IPS DF 4.7 (cell line): ENCODE results near the gene UBE2D4.
"Not testable (repeated sequence)": the region's sequence is repeated elsewhere in the genome, so short reads cannot be mapped to it uniquely, and the experiment has no call there.

Source experiments
- DNase-seq: peaks from one replicate; pipeline ENCODE4 v3.0.0-alpha.2; 2013; ENCODE audit warnings: low spot score; ENCODE audit errors: extremely low read depth

Gene UBE2D4

DNA sequence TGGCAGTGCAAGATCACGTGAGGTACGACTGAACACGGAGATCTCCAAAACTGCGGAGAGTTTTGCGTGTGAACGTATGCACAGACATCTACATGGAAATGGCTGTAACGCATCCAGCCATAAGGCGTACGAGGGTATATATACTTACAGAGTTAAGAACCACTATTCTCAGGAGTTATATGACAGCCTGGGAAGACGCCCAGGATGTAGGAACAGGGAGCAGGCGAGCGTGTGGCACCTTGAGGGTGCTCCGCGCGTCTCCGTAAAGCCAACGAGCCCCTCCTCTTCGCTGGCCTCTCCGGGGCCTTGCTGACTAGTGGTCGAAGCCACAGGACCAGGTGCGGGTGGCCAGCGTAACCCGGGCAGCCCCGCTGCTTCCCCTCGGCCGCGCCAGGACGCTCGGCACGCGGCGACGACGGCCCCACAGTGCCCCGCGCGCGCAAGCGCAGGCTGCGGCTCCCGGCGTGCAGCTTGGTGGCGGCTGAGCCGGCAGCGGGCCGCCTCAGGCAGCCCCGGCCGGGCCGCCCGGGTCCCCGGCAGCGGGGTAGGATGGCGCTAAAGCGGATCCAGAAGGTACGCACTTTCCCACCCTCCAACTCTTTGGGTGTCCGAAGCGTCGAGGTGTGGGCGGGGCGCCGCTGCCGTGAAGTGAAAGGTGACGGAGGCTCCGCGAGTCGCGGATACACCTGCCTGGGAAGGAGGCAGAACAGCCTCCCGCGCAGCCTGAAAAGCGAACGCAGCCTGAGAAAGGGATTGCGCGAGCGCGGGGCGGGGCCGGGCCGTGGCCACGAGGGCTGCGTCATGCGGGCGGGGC is at the start of gene UBE2D4:
Gene UBE2D4 (plus strand): TSS at position 453 of the 814 bp plus-strand sequence. CDS start 97 bp downstream, at position 550.
- DNase-seq: no peak

- no peak for DNase-seq
These were observed 49.1 kb upstream of the UBE2D4 start for GRCh38 chr7:43876976-43877745.

DNA sequence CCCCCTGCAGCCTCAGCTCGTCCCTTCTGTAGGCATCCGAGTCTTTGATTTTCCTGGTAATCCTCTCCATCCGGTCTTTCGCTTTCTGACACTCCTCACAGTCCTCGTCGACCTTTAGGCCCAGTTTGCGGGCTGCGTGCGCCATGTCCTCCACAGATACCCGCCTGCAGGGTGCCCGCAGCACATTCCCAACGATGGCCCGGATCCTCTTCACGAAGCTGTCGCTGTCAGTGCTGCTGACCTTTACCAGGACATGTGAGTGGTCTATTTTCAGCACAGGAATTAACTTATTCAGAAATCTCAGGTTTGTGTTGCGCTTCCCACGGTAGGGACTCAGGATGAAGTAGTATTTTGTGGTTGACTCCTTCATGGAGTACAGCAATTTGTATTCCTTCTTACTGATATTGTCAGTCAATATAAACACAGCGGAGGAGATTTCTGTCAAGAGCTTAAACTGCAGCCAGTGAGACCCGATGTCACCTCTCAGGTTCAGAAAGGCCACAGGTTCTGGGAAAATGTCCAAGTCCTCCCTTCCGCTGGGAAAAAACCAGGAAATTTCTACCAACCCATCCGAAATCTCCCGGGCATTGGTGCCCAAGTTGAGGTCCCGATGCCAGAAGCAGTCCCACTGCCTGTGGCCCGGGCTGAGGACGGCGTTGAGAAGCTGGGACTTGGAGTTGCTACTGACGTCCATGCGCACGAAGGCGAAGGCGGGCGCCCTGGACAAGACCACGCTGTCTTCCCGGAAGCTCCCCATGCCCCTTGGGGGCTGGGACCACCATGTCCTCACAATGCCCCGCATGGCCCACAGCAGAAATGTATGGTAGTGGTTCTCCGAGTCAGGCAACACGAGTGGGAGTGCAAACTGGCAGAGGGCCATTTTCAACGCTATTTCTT is 48.0 kb upstream of the UBE2D4 start:
- DNase-seq: no peak

DNA sequence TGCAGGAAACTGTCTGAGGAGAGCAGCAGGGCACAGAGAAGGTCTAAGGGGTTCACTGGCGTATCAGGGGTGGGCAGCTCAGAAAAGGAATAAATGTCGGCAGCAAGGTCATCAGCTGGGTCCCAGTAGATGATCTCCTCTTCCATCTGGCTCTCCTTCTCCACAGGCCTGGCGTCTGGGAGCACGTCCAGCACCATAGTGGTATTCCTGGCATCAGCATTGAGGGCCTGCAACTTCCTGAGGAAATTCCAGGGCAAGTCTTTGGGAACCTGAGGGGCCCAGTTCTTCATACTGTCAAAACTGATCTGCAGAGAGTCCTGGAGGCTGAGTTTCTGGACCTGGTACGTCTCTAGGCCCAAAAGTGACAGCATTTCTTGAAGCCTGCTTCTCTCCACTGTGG is 47.4 kb upstream of the UBE2D4 start:
- DNase-seq: no peak

DNA sequence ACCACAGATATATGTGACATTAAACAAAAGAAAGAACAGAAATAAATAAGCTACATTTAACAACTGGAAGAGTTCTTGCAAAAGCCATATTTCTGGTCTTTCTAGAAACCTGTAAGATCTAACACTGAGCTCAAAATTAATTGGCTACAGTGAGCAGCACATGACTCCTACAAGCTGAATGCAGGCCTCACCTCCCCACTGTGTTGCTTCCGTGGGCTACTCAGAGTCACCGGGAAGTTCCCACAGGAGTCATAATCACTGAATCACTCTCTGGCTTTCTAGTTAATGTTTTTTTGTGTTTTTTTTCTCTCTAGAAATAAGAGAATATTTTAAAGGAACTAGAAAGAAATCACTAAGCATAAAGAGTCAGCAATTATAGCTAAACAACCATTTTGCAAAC is 46.8 kb upstream of the UBE2D4 start:
- DNase-seq: no peak

GRCh38 chr7:43880596-43880995 is 45.6 kb upstream of the UBE2D4 start:
- no peak for DNase-seq

DNA sequence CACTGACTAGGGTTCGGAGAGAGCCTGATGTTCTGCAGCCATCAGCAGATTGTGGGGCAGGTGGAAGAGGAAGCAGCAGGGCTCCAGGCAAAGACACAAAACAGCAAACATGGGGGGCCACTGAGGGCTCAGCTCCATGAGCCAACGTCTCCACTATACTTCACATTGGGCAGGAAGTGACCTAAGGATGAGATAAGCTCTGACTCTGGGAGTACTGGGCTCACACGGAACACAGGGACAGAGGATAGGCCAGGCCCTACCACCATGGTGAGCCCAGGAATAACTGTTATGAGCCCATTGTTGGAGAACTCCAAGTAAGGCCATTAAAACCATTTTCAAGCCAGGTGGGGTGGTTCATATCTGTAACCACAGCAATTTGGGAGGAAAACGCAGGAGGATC is 42.0 kb upstream of the UBE2D4 start:
- DNase-seq: no peak

DNA sequence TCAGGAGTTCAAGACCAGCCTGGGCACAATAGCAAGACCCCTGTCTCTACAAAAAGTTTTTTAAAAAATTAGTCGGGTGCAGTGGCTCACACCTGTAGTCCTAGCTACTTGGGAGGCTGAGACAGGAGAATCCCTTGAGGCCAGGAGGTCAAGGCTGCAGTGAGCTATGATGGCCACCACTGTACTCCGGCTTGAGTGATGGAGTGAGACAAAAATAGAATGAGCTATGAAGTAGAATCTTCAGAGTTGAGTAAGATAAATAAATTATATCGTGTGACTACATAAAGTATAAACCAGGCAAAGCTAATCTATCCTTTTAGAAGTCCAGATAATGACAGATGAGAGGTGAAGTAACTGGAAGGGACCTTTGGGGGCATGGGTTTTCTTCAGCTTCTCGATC is 41.6 kb upstream of the UBE2D4 start:
- DNase-seq: no peak

GRCh38 chr7:43888993-43889945 is 37.0 kb upstream of the UBE2D4 start:
- no peak for DNase-seq

- DNase-seq: no peak
These were observed 35.8 kb upstream of the UBE2D4 start for GRCh38 chr7:43890468-43890867.

- DNase-seq: no peak
These were observed 34.9 kb upstream of the UBE2D4 start for GRCh38 chr7:43891069-43891955.

DNA sequence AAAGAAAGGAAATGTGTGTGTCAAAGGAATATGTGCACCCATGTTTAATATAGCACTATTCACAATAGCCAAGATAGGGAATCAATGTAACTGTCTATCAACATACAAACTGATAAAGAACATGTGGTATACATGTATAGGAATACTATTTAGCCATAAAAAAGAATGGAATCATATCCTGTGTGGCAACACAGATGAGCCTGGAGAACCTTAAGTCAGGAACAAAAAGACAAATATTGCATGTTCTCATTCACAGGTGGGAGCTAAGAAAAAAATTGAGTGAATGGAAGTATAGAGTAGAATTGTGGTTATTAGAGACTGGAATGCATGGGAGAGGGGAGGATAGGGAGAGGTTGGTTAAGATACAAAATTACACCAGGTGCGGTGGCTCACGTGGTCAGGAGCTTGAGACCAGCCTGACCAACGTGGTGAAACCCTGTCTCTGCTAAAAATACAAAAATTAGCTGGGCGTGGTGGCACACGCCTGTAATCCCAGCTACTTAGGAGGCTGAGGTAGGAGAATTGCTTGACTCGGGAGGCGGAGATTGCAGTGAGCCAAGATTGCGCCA is 30.3 kb upstream of the UBE2D4 start:
- no peak for DNase-seq

GRCh38 chr7:43898571-43898970 is 27.7 kb upstream of the UBE2D4 start:
- DNase-seq: not testable (repeated sequence)

DNA sequence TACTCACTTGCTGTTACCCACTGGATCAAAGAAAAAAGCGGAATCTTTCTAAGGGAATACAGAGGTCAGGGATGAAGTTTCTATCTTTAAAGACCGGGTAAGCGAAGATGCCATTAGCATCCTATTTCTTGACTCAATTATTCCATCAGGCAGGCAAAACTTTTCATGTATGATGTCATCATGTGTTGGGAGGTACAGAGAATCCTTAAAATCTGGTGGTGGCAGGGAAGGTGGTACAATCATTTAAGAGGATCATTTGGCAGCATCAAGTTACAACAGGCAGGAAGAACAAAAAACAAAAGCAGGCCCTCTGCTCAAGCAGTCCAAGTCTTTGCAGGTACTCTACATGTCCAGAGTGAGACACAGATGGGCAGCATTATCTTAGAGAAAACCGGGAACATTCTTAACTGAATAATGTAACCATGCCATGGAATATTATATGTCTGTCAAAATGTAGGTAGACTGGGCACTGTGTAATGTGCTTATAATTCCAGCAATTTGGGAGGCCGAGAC is 23.6 kb upstream of the UBE2D4 start:
- no peak for DNase-seq

- no peak for DNase-seq
These were observed 21.6 kb upstream of the UBE2D4 start for GRCh38 chr7:43904533-43905208.

GRCh38 chr7:43905209-43905946 is 20.9 kb upstream of the UBE2D4 start:
- DNase-seq: no peak

GRCh38 chr7:43905956-43906330 is 20.3 kb upstream of the UBE2D4 start:
- no peak for DNase-seq
